Hypothalamus (tissue), 51 donors: Measurements from ENCODE around the gene KIAA2012.
"Not testable (repeated sequence)": the region's sequence is repeated elsewhere in the genome, so short reads cannot be mapped to it uniquely, and the experiment has no call there.

Source experiments
- DNase-seq, 51 donors: peaks; one replicate each; lab custom pipeline; 2025; lab: John Stamatoyannopoulos, UW

KIAA2012 gene

DNA sequence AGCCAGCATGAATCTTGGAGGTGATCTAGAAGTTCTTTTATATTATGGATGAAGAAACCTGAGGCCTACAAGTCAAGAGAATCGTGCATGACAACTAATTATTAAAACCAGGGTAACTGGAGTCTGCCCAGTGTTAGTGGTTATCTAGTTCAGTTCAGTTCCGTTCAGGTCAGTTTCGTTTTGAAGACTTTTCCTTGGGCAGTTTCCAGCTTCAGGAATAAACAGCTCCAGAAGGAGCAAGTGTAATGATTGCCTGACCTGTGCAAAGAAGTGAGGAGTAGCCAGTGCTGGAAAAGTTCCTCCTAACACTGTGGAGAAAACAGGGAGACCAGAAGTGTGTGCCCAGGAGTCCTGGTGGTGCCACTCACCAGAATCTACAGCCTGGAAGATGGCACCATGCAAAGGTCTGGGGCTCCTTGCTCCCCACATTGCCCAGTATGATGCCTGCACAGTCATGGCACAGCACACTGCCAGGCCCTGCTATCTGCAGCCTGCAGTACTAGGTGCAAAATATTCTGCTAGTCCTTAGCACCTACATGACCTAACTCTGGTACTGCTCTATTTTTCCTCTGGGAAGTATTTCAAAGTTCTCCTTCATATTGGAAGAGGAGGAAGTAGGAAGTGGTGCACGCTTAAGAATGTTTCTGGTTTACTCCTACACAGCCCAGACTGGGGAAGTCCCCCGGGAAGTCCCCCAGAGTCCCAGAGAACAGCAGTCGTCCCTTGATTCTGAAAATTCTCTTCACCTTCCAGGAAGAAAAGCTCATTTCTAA lies 99.6 kb downstream of the KIAA2012 start:
- DNase-seq, result no peak

DNA sequence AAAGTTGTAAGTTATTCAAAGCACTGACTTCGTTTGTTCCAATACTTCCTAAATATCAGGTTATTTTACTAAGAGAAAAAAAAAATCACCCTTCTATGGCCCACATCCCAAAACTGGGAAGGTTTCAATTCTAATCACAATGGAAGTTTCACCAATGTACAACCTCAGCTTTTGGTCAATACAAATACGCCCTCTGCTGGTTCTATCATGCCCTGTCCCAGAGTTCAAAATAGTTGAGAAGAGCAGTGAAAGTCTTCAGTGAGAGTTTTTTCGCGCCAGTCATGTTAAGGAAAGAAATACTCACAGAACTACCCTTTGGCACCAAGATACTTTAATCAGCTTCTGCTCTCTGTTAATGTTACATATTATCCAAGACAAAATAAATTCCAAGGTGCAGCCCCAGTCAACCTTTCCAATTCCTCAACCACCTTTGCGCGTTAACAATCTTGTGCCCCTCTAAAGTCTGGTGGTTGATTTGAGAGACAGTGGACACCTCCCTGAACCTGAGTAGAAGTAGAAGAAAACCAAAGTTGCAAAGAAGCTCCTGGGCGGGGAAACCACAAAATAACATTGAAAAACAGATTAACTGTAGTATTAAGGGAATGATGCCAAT lies 105.4 kb downstream of the KIAA2012 start:
- DNase-seq, result peak in 25 of 51 donors; percentile 0 to 56 (median 16)

DNA sequence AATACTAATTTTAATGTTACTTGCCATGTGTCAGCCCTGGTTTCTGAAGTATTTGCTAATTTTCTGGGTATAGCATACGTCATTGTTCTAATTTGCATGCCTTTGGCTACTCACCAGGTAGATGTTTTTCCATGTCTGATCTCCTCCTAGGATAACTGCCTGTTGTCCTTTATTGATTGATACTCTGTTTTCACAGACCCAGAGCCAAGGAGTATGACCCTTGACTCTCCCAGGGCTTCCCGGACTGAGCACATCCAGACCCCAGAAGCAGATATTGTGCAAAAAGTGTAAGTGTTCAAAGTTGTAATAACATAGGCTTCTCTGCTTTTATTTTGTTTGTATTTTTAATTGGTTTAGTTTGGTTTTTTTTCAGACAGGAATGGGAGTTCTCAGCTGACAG lies 111.5 kb downstream of the KIAA2012 start:
- no peak for DNase-seq

DNA sequence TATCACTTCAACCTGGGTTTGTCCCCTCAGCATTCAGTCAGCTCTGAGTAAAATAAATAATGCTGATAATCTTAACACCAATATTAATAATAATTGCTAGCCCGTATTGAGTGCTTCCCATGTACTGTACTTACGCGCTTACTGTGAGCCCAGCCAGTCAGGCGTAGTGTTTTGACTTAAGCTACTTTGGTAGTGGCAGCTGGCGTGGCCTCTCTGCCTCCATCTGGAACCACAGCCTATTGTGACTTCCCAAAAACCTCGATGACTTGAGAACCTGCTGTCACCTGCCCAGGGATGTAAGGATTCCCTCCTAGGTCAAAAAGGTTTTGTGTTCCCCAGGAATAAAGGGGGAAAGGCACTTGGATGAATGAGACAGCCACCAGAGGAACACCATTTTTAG lies 112.1 kb downstream of the KIAA2012 start:
- DNase-seq, result no peak

DNA sequence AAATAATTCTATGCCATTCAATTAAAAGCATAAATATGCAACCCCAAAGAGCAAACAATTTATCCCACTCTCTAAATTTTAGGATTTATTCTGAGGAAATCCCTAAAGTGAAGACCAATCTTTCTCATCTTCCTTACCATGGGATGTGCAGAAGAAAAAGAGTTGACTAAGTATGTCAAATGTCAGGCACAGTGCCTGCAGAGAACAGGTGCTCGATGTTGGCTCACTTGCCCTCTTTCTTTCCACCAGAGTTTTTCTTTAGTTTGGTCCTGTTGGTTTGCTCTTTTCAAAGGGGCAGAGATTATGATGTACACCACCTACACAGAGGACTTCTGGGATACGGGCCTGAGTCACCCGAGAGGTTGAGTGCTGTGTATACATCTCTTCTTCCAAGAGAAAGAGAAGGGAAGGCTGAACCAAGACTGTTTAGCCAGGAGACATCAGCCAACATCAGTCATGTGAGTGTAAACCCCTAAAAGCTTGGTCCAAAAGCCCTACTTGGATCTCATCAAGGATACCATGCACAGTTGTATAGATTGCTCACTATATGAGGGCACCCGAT lies 113.7 kb downstream of the KIAA2012 start:
- DNase-seq, result no peak

DNA sequence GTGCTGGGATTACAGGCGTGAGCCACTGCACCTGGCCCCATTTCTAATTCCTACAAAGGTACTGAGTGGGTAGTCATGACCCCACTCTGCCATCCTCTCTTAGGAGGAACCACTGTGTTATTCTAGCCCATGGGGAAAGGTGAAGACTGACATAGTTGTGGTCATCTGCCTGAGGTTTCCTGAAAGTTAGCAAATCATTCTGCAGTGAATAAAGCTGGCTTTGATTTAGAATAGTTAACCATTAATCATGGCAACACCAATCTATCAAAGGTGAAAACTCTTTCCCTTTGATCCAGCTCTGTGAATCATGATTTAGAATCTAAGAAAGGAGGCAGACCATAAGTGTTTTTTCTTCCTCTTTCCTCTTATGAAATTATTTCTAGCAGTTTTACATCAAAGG lies 114.5 kb downstream of the KIAA2012 start:
- DNase-seq, result no peak

DNA sequence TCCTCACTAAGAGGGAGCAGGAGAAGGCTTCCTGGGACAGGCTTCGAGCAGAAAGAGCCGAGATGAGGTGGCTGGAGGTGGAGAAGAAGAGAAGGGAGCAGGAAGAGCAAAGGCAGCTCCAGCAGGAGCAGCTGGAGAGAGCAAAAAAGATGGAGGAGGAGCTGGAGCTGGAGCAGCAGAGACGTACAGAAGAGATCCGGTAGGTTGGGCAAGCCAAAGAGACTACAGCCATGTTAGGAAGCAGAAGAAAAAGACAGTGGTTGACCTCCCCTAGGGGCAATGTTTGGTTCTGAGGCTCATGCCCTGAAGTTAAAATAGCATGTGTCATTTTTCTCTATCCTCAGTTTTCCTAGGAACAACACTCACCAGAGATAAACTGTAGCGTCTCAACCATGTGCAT lies 120.2 kb downstream of the KIAA2012 start:
- no peak for DNase-seq

DNA sequence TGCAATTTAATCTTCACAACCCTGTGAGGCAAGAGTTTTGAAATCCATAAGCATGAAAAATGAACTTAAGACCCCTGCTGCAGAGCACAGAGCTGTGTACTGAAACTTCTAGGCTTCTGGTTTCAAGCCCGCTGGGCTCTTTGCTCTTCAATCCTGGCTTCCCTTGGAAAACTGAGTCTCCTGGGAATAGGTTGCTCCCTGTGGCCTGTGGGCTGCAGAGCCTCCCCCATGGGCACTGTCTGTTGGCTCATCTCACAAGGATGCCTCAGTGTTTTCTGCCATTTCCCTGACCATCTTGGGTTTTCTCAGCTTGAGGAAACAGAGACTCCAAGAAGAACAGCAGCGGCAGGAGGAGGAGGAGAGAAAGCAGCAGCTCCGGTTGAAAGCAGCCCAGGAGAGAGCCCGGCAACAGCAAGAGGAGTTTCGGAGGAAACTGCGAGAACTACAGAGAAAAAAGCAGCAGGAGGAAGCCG lies 120.9 kb downstream of the KIAA2012 start:
- no peak for DNase-seq

DNA sequence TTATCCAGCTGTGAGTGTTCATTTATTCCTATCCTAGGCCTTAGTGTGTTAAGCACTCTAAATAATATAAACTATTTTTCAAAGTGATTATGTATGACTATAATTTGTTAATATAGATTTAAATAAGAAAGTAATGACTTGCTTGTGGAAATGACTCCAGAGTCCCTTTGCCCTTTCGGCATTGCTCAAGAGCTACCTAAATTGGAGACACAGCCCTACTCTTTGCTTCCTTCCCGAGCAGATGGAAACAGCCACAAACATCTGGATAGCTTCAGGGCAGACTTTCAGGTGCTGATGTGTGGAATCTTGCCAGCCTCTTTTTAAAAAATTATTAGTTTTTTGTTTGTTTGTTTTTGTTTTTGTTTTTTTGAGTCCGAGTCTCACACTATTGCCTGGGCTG lies 121.4 kb downstream of the KIAA2012 start:
- DNase-seq, result no peak

DNA sequence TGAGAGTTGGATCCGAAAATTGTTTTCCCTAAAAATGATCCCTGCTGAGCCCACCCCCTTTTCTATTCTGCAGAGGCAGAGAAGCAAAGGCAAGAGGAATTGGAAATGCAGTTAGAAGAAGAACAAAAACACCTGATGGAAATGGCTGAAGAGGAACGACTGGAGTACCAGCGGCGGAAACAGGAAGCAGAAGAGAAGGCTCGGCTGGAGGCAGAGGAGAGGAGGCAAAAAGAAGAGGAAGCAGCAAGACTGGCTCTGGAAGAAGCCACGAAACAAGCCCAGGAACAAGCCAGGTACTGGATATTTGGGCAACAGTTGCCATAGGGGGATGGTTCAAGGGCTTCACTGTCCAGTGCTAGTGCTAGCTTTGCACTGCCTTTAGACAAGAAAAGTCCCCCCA lies 123.7 kb downstream of the KIAA2012 start:
- no peak for DNase-seq

DNA sequence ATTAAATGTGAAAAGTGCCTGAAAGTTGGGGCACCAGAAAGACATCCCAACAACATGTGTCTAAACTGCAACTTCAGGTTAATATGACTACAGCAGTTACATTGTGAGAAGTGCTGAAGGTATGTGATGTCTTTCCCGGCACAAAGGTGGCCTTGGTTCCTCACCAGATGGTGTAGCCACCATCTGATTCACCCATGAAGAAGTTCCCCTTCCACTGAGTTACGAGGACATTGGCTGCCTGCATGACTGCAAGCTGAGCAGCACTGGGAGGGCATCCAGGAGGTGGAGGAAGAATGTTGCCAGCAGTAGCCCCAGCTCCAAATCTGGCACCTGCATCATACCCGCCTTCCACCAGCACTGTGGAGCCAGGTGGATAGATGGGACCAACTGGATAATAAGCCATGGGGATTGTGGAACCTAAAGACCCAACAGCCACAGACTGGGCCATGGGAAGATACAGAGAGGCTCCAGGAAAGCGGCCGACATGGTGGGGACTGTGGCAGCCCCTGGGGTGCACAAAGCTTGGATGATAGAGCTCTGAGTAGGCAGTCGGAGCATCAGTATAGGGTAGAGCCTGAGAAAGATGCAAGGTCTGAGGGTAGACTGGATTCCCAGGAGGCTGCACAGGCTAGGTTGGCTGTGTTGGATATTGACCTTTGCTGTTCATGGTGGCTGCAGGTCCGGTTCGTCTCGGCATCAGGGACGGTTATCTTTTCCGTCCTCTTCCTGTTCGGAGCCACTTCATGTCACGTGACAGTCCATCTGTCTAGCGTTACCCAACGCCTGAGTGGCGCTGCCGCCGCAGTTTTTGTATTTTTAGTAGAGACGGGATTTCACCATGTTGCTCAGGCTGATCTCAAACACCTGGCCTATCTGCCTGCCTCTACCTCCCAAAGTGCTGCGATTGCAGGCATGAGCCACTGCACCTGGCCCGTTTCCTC lies 128.4 kb downstream of the KIAA2012 start:
- no peak for DNase-seq

DNA sequence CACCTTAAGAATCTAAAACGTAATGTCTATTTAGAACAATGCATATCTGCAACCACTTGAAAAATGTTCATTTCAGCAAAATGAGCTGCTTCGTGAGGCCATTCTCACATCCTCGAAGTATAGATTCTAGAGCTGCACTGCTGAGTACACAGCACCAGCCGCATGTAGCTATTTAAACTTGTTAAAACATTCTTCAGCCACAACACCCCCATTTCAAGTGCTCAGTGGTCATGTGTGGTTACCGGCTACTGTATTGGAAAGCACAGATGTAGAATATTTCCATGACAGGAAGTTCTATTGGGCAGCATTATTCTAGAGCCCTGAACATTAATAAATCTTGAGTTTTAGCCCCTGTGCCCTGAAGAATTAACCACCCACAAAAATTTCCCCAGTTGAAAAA lies 130.3 kb downstream of the KIAA2012 start:
- no peak for DNase-seq

DNA sequence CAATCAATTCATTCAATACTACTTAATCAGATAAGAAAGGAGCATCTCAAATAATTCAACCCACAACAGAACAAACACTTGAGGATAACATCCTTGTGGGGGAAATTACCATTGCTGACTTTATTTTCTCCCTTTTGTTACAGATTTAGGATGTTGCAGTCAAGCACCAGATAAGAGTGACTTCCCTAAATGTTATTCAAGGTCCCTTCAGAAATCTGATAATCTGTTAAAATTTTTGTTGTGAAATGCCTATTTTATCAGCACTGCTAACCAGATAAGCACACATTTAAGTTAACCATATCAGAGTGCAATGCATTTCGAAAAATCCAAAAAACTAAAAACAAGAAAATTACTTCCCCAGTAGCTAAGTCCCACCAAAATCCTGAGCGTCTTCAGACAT lies 131.8 kb downstream of the KIAA2012 start:
- no peak for DNase-seq

DNA sequence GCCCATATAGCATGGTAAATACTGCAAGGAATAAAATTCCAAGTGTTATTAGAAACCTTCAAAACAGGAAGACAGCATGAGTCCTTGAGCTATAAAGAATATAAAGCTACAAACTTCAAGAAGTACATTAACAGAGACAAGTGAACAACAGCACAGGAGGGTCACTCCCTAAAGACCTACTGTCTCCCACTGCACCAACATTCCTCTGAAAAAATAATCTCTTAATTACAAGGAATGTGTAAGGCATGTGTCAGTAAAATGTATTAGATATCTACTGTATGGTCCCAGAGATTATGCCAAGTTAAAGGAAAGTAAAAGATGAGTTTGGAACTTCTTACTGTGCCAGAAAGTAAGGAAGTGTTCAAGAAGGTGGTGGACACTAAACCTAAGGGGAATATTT lies 135.5 kb downstream of the KIAA2012 start:
- DNase-seq, result no peak

DNA sequence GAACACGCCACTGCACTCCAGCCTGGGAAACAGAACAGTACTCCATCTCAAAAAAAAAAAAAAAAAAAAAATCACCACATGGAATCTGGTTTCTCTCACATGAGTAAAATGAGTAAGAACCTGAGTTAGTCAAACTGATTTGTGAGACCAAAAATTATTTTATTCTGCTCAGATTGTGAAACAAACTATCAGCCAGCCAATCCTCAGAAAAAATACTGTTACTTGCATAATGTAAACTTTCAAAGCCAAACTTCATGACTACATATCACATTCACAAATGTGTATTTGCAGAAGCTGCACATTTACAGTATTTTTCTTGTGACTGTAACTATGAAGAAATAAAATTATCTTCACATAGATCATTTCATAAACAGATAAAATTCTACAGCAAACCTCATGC lies 142.1 kb downstream of the KIAA2012 start:
- no peak for DNase-seq

DNA sequence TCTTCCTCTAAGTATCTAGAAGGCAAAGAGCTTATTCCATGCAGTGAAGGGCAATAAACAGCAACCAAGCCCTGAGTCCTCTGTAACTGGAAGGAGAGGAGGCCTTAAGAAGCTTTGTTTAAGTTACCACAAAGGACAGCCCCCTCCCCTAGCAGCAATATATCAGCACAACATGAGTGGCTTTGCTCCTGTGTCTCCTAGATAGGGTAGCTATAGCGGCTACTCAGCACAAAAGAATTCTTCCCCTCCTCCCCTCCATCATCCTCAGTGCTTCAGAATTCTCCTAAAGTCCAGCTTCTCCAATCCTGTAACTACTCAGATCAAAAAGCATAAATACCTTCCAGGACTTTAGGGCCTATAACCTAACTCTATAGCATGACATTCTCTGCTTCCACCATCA lies 148.8 kb downstream of the KIAA2012 start:
- DNase-seq, result no peak

DNA sequence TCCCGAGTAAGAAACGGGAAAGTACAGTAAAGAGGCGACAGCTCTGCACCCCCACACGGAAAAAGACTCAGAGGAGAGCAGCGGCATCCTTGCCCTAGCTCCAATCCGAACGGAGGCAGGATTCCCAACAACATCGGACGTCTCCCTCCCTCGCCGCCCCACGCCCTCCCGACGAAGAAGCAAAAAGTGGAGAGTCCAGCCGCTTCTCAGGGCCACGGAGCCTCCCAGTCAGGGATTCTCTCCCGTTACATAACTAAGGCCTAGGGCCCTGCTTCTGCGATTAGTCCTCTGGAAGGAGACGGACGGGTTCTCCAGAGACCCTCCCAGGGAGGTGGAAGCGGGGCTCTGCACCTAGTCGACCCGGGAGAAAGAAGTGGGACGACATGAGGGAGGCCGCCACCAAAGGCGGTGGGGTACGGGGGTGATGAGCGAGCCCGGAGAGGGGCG lies 164.8 kb downstream of the KIAA2012 start:
- DNase-seq, result peak in 28 of 51 donors; percentile 3 to 67 (median 32)

DNA sequence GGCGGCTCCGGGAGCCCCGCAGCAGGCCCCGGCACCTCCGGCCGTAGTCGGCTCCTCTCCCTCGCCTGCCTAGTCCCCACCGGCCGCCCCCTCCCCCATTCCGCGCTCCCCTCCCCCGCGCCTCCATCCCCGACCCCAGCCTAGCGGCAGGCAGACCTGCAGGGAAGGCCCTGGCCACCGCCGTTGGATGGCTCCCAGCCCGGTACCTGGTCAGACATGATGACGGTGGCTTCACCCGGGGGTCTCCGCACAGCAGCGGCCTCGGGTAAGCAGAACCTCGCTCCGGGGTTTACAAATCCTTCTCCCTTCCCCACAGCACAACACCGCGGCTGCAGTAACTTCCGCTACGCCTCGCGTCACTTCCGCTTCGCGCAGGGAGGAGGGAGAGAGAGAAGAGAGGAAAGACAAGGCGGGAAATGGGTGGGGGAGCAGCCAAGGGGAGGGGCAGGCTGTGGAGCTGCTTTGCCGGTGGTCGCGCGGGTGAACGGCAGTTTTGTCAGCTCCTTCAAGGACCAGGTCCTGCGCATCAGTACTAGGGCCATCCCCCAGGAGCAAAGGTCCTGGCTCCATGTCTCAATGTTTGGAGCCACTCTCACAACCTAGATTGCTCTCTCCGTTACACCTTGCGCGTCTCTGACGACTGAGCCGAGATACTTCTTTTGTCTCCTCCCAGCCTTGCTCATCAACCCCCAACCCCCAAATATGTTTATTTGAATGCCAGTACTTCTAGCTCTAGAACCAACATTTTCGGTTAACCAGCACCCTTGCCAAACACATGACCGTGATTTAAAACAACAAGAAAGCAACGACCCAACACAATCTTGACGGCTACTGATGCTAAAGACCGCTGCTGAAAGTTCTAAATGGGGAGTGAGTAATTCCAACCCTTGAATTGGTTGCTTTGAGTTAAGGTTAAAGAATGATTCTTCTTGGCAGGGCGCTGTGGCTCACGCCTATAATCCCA lies 165.5 kb downstream of the KIAA2012 start, which contains the start of gene SUMO1:
Gene SUMO1, minus strand, starts transcription at position 364 of the 964 bp plus-strand sequence. Its CDS starts 146 bp downstream, at position 218.
- DNase-seq, result peak; percentile 44 to 94 (median 82)

DNA sequence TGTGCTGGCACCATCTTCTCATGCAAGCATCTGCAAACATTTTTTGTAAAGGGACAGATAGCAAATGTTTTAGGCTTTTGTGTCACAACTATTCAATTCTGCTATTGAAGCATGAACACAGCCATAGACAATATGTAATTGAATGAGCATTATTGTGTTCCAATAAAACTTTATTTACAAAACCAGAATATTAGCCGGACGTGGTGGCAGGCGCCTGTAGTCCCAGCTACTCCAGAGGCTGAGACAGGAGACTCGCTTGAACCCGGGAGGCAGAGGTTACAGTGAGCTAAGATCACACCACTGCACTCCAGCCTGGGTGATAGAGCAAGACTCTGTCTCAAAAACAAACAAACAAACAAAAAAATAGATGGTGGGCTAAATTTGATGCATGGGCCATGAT lies 174.7 kb downstream of the KIAA2012 start:
- not testable (repeated sequence) for DNase-seq
